ENCODE results near the gene SECISBP2.
"Not testable (repeated sequence)": the region's sequence is repeated elsewhere in the genome, so short reads cannot be mapped to it uniquely, and the experiment has no call there.

SECISBP2 gene, protein sequence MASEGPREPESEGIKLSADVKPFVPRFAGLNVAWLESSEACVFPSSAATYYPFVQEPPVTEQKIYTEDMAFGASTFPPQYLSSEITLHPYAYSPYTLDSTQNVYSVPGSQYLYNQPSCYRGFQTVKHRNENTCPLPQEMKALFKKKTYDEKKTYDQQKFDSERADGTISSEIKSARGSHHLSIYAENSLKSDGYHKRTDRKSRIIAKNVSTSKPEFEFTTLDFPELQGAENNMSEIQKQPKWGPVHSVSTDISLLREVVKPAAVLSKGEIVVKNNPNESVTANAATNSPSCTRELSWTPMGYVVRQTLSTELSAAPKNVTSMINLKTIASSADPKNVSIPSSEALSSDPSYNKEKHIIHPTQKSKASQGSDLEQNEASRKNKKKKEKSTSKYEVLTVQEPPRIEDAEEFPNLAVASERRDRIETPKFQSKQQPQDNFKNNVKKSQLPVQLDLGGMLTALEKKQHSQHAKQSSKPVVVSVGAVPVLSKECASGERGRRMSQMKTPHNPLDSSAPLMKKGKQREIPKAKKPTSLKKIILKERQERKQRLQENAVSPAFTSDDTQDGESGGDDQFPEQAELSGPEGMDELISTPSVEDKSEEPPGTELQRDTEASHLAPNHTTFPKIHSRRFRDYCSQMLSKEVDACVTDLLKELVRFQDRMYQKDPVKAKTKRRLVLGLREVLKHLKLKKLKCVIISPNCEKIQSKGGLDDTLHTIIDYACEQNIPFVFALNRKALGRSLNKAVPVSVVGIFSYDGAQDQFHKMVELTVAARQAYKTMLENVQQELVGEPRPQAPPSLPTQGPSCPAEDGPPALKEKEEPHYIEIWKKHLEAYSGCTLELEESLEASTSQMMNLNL

DNA sequence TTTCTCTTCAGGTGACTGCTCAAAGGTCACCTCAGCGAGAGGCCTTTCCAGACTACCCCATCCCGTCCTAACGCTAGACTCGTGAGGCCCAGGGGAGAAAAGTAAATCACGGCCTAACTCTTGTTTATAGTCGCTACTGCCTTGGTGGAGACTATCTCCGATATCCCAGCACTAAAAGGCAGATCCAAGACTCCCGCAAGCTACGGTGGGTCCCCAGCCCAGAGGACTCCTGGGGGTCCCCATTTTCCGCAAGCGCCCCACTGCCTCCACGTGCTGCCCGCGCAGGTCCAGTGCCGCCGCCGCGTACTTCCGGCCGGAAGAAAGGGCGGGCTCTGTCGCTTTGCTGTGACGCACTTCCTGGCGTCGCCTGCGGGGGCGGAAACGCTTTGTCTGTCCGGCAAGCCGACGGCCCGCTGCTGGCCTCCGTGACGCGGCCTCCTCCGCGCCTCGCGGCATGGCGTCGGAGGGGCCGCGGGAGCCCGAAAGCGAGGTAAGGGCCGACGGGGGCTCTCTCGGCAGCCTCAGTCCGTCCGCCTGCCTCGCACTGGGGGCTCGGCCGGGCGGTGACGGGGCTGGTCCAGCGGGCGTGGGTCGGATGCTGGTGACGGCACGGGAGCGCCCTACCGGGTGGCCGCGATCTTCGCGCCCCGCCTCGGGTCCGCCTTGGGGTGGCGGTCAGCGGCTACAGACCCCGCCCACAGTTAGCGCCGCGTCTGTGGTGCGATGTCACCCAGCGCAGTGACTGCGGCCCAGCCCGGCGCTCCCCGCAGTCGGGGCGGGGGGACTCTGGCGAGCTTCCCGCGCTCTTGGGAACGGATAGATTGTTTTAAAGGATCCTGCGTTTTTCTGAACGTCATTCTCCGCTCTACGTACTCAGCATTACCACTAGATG is at the start of gene SECISBP2:
SECISBP2 (plus strand) TSS at position 378 of the 892 bp plus-strand sequence; CDS start at position 455, 77 bp downstream.
- peak; percentile 95 for DNase-seq

DNA sequence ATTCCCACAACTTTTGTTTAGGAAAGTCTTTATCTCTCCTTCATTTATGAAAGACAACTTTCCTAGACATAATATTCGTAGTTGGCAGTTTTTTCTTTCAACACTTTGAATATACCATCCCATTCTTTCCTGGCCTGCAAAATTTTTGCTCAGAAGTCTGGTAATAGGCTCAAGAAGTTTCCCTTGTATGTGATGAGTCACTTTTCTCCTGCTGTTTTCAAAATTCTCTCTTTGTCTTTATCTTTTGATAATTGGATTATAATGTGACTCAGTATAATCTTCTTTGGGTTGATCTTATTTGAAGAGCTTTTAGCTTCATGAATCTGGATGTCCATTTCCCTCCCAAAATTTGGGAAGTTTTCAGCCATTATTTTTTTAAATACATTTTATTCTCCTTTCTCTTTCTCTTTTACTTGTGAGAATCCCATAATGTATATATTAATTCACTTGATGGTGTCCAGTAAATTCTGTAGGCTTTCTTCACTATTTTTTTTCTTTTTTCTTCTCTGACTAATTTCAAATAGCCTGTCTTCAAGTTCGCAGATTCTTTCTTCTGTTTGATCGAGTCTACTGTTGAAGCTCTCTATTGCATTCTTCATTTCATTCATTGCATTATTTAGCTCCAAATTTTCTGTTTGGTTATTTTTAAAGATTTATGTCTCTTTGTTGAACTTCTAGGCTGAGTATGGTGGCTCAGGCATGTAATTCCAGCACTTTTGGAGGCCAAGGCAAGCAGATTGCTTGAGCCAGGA is 44.6 kb upstream of the SECISBP2 start:
- DNase-seq, result no peak

DNA sequence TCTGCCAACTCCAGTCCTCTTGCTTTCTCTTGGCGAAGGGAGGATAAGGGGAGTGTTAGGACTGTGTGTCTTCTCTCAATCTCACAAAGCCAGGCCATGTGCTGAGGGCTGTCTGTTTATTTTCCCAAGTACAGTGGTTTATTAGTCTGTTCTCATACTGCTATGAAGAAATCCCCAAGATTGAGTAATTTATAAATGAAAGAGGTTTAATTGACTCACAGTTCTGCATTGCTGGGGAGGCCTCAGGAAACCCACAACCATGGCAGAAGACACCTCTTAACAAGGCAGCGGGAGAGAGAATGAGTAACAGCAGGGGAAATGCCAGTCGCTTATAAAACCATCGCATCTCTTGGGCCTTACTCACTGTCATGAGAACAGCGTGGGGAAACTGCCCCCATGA is 43.5 kb upstream of the SECISBP2 start:
- DNase-seq, result peak; percentile 61

DNA sequence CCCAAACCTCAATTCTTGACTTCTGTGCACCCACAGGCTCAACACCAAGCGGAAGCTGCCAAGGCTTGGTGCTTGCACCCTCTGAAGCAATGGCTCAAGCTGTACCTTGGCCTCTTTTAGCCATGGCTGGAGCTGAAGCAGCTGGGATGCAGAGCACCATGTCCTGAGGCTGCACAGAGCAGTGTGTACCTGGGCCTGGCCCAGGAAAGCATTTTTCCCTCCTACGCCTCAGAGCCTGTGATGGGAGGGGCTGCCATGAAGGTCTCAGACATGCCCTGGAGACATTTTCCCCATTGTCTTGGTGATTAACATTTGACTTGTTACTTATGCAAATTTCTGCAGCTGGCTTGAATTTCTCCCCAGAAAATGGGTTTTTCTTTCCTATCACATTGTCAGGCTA is 42.3 kb upstream of the SECISBP2 start:
- not testable (repeated sequence) for DNase-seq

DNA sequence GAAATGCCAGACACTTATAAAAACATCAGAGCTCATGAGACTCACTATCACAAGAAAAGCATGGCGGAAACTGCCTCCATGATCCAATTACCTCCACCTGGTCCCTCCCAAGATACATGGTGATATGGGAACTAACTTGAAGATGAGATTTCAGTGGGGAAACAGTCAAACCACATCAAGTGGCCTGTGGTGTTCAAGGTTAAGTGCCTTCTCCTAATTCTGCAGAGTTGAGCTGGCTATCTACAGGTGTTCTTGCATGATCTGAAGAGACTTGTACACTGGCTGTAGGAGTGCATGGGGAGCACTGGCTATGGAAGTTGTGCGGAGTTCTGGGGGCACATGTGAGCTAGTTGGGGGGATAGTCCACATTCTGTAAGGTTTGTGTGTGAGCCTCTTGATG is 41.3 kb upstream of the SECISBP2 start:
- DNase-seq, result no peak

DNA sequence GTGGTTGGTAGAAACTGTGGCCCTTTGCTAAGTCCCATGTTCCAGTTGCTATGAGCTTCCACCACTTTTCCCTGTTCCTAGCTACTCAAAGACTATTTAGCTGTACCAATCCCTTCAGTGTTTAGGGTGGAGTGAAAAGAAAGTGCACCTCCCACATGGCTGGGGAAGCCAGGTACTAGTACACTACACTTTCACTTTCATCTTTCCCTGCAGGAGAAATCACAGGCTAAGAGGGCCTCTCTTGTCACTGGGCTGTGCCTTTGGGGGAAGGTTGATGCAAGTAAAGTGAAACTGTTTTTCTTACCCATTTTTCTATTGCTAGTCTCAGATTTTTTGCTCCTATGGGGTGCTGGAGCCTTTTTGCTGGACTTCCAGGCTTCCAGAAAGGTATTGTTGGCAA is 40.8 kb upstream of the SECISBP2 start:
- no peak for DNase-seq

DNA sequence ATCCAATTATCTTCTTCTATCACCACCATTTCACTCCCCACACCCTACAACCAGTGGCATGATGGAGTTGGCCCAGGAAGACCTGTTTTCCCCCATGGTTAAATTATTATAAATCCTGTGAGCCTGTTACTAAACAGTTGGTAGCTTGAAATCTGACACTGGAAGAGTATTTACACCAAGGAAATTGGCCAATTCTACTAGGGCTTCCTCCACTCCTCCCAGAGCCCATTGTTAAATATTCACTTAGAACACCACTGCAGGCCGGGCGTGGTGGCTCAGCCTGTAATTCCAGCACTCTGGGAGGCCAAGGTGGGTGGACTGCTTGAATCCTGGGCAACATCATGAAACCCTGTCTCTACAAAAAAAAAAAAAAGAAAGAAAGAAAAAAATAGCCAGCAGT is 39.7 kb upstream of the SECISBP2 start:
- no peak for DNase-seq

DNA sequence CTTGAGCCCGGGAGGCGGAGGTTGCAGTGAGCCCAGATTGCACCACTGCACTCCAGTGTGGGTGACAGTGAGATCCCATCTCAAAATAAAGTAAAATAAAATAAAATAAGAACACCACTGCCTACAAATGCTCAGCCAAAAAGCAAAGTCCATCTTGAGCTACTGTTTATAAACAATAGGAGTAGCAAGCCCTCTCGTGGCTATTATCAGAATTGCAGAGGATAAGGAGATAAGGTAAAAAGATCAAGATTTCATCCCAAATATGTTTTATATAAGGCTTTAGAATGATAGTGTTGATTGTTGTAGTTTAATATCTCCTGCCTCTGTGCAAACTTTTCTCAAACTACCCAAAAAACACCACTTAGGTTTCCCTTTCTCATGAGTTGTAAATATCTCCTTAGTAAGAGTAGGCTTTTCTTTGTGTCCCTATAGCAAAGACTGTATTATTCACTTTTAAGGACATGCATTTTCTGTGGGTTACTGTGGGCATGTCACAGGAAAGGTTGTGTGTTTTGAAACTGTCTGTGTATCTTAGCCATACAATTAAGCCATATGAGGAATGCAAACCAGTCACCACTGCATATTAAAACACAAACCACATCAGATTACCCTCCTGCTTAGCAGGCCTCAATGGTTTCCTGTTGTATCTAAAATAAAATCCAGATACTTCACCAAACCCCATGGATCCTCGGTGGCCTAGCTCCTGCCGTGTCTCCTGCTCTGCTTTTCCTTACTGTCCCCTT is 39.1 kb upstream of the SECISBP2 start:
- peak; percentile 70 for DNase-seq

DNA sequence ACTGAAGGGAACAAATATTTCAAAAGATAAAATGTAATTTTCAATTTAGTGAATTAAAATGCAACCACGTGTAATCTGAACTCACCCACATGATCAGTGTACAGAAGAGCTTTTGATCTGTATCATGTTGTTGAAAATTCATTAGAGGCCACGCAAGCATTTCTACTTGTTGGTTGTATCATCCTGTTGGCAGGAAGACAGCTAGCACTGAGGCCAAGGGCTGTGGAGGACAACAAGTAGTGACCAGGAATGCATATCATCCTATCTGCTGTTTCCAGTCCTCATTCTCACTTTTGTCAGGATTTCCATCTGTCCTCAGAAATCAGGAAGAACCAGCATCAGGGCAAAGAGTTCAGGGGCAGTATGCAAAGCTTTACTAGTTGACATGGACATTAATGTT is 37.2 kb upstream of the SECISBP2 start:
- DNase-seq, result no peak

DNA sequence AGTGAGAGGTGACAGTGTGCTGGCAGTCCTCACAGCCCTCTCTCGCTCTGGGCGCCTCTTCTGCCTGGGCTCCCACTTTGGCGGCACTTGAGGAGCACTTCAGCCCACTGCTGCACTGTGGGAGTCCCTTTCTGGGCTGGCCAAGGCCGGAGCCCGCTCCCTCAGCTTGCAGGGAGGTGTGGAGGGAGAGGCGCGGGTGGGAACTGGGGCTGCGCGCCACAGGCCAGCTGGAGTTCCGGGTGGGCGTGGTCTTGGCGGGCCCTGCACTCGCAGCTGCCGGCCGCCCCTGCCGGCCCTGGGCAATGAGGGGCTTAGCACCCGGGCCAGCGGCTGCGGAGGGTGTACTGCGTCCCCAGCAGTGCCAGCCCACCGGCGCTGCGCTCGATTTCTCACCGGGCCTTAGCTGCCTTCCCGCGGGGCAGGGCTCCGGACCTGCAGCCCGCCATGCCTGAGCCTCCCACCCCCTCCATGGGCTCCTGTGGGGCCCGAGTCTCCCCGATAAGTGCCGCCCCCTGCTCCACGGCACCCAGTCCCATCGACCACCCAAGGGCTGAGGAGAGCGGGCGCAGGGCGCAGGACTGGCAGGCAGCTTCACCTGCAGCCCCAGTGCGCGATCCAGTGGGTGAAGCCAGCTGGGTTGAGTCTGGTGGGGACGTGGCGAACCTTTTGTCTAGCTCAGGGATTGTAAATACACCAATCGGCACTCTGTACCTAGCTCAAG is 35.9 kb upstream of the SECISBP2 start:
- not testable (repeated sequence) for DNase-seq

DNA sequence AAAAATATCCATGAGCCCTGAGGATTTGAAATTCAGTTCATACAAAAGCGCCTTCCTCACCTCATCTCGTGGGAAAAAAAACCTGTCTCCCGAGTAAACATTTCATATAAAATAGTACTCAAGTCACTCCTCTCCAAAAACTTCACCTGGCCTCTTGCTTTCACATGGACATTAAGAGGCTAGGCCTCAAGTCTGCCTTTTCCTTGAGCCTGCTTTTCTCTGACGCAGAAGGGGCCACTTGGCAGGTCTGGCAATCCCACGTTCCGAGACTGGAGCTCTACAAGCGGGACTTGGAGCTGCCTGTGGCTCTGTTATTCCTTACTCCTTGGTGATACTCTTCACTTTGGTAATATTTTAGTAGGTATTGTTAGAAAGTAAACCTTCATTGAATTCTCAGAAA is 34.2 kb upstream of the SECISBP2 start:
- DNase-seq, result no peak

DNA sequence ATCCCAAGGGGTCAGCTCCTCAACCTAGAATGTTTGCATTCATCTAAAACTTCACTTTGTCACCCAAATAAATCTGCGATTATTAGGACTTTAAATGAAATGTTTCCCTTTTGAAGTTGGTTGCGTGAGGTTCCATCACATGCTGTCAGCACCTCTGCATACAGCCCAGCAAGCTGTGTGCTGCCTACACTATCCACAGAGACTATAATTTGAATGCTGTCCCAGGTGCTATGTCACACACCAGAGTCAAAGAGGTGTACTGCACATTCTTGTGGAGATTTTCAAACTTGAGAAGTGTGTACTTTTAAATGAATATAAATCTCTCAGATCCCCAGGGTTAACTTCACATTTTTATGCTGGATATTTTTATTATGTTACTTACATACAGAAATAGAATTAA is 26.6 kb upstream of the SECISBP2 start:
- no peak for DNase-seq

DNA sequence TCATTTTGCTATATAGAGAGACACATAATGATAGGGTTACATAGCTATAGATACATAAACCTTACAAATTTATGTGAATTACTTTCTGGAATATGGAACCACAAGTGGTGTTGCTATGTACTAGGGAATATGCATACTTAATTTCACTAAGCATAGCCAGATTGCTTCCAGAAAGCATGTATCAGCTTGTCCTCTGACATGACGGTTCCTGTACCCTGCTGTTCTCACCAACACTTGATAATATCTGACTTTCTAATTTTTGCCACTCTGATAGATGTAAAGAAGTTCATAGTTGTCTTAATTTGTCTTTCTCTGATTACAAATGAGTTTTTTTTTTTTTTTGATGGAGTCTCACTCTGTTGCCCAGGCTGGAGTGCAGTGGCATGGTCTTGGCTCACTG is 25.3 kb upstream of the SECISBP2 start:
- no peak for DNase-seq

DNA sequence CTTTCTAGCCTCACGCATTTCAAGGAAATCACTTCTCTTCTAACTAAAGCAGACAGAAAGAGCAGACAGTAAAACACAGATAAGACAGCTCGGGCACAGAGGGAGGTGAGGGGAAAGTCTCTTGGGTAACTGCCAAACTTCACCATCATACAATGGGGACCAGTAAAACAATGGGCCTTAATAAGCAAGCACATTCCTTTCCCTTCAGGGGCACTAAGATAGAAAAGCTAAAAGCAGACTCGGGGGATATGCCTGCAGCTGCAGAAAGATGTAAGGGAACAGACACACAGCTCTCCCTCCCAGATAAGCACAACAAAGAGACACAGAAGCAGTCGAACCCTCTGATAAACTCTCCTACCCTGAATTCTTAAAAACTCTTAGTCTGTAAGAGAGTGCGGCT is 22.9 kb upstream of the SECISBP2 start:
- no peak for DNase-seq

DNA sequence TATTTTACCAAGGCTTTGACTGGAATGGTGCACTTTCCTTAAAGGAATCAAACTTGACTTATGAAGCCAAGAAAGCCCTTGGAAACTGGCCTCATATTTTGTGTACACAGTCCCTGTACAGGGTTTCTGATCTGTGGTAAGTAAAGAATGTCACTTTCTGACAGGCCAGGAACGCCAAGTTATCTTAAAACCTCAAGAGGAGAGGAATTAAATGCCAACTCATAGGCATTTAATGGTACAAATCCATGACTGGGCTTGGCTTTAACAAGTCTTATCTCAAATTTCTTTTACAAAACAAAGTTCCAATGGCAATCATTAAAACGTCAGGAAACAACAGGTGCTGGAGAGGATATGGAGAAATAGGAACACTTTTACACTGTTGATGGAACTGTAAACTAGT is 16.3 kb upstream of the SECISBP2 start:
- DNase-seq, result not testable (repeated sequence)

DNA sequence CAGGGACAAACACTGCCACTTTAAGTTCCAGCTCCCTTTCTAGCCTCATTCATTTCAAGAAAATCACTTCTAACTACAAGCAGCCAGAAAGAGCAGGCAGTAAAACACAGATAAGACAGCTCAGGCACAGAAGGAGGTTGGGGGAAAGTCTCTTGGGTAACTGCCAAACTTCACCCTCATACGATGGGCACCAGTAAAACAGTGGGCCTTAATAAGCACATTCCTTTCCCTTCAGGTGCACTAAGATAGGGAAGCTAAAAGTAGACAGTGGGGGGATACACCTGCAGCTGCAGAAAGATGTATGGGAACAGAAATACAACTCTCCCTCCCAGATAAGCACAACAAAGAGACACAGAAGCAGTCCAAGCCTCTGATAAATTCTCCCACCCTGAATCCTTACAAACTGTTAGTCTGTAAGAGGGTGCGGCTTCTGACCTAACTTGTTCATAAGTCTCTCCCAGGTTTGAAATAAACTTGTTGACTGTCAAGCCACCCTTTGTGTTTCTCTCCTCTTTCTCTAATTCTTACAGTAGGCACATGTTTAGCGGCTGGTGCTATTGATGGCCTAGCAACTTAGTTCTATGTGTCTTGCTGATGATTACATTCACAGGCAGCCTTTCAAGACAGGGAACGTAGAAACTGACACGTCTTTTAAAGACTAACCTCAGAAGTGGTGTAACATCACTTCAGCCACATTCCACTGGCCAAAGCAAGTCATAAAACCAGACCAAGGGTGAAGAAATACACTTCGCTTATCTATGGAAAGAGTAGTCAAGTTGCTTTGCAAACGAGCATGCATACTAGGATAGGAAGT is 14.1 kb upstream of the SECISBP2 start:
- DNase-seq, result peak; percentile 91

DNA sequence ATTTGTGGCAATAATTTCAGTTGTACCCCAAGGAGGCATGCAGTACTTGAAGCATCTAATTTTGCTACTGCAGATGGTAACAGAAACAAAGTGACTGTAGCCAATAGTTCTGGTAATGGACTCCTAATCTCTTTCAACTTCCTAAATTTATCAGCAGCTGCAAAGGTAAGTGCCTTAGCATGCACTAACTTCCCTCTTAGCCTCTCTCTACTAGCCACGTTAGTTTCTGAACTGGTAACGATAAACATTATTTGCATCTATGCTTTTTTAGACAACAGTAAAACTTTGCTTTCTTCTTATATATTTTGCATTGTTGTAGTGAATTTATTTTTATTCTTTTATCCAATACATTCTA is 13.5 kb upstream of the SECISBP2 start:
- DNase-seq, result no peak

DNA sequence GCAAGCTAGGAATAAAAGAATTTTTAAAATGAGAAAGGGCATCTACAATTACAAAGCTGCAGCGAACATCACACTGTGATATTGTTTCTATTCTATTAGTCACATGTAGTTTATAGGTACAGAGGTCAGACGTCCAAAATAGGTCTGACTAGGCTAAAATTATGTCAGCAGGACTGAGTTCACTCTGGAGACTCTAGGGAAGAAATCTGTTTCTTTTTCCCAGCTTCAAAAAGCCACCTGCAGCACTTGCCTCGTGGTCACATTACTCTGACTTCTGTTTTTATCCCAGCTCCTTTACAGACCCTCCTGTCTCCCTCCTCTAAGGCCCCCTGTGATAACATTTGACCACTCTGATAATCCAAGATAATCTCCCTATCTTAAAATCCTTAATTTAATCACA is 12.4 kb upstream of the SECISBP2 start:
- no peak for DNase-seq

DNA sequence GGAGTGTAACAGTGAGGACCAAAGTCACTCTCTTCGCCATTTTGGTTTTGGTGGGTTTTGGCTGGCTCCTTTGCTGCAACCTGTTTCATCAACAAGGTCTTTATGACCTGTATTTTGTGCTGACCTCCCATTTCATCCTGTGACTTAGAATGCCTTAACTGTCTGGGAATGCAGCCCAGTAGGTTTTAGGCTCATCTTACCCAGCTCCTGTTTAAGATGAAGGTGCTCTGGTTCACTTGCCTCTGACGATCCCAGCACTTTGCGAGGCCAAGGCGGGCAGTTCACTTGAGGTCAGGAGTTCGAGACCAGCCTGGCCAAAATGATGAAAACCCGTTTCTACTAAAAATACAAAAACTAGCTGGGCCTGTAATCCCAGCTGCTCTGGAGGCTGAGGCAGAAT is 9.1 kb upstream of the SECISBP2 start:
- no peak for DNase-seq

Measured in MV-4-11 (cell line).